ENCODE data around the gene ADAMTSL4.

DNA sequence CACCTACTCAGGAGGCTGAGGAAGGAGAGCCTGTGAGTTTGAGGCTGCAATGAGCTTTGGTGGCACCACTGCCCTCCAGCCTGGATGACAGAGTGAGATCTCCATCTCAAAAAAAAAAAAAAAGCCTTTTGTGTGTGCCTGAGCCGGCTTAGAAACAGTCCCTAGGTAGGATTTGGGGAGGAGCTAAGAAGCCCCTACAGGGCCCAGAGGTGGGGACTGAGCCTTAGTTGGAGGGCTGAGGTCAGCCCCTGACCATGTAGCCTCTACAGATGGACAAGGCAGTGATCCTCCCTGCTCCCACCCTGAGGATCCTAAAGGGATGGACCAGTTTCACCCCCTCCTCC lies 2.5 kb downstream of the ADAMTSL4 start:
- TF ChIP-seq POLR2A (IDR thresholded peaks at IDR 0.05) (no peak), POLR2AphosphoS5 (IDR thresholded peaks at IDR 0.05; ENCODE audit: insufficient read depth in 1 of 2, low read depth in 1 of 2) (no peak)
- TF ChIP-seq, protein P1, sequence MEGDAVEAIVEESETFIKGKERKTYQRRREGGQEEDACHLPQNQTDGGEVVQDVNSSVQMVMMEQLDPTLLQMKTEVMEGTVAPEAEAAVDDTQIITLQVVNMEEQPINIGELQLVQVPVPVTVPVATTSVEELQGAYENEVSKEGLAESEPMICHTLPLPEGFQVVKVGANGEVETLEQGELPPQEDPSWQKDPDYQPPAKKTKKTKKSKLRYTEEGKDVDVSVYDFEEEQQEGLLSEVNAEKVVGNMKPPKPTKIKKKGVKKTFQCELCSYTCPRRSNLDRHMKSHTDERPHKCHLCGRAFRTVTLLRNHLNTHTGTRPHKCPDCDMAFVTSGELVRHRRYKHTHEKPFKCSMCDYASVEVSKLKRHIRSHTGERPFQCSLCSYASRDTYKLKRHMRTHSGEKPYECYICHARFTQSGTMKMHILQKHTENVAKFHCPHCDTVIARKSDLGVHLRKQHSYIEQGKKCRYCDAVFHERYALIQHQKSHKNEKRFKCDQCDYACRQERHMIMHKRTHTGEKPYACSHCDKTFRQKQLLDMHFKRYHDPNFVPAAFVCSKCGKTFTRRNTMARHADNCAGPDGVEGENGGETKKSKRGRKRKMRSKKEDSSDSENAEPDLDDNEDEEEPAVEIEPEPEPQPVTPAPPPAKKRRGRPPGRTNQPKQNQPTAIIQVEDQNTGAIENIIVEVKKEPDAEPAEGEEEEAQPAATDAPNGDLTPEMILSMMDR (IDR thresholded peaks at IDR 0.05): no peak

All from vagina (tissue), 2 donors.